Loucy (cell line): ENCODE data around the gene PSME3.

Source experiments
- CTCF ChIP-seq: fragments of 200-600 bp; sonication (generic); conservative IDR thresholded peaks from 2 replicates; pipeline ENCODE4 v1.5.1; 2014; ENCODE audit warnings: mild to moderate bottlenecking, antibody characterized with exemption, low read length
- EZH2phosphoT487 ChIP-seq: fragments of 200-600 bp; IDR thresholded peaks from 2 replicates; pipeline ENCODE4 v1.6.1; 2018; ENCODE audit warnings: antibody characterized with exemption, mild to moderate bottlenecking, moderate library complexity, borderline replicate concordance

GRCh38 chr17:42806249-42806648, 26.9 kb upstream of the PSME3 start:
- no peak for TF ChIP-seq CTCF
- no peak for TF ChIP-seq EZH2phosphoT487
